HG02870 (cell line): Measurements from ENCODE around the gene C5AR2.
"Not testable (repeated sequence)": the region's sequence is repeated elsewhere in the genome, so short reads cannot be mapped to it uniquely, and the experiment has no call there.

ENCODE experiments used
- ATAC-seq: cut with Tn5 transposase; IDR thresholded peaks from one replicate; pipeline ENCODE4 v1.9.1; 2021; ENCODE audit warnings: mild to moderate bottlenecking, moderate library complexity; ENCODE audit not compliant: unreplicated experiment

Gene C5AR2

DNA sequence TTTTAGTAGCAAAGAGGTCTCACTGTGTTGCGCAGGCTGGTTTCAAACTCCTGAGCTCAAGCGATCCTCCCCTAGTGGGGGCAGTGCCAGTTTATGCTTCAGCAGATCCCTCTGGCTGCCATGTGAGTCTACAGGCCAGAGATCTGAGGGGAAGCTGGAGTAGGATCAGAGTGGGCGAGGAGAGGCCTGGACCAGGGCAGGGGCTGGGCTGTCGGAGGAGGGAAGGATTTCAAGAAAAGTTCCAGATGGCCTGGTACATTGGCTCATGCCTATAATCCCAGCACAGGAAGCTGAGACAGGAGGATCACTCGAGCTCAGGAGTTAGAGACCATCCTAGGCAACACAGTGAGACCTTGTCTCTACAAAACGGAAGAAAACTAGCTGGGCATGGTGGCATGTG, 27.0 kb downstream of the C5AR2 start:
- no peak for ATAC-seq

DNA sequence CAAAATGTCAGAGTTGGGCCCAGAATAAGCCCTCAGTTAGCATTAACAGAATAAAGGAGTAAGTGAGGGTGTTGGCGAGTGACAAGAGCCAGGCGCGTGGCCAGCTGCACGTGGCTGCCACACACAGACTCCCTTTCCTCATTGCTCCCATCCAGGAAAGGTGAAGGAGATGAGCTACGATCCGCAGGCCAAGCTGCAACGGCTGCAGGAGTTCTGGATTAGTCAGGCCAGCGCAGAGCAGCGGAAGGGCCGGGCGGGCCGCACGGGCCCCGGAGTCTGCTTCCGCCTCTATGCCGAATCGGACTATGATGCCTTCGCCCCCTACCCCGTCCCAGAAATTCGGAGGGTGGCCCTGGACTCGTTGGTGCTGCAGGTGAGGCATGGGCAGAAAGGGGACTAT, 30.3 kb downstream of the C5AR2 start:
- no peak for ATAC-seq

DNA sequence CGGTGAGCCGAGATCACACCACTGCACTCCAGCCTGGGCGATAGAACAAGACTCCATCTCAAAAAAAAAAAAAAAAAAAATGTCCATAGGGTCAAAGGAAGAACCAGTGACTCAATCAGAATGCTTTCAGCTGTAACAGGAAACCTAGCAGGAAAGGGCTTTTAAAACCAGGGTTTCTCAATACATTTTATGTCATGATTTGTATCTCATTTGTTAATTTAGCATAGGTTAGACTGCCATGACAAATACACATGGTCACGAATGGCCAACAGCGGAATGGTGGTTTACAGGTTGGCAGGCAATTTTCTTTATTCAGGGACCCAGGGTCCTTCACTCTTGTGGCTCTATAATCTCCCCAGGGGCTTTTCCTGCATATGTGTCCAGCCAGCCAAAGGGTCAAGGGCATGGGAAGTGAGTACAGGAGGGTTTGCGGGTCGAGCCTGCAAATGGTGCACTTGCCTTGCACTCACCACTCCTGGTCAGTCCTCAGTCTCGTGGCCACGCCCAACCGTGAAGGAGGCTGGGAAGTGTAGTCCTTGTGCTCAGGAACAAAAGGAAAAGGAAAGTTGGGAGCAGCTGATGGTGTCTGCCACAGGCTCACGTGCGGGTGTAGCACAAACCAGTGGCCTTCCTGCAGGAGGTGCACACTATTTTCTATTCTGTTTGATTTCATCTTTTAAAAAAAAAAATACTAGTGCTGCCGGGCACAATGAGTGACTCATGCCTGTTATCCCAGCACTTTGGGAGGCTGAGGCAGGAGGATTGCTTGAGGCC, 32.0 kb downstream of the C5AR2 start:
- ATAC-seq = no peak

DNA sequence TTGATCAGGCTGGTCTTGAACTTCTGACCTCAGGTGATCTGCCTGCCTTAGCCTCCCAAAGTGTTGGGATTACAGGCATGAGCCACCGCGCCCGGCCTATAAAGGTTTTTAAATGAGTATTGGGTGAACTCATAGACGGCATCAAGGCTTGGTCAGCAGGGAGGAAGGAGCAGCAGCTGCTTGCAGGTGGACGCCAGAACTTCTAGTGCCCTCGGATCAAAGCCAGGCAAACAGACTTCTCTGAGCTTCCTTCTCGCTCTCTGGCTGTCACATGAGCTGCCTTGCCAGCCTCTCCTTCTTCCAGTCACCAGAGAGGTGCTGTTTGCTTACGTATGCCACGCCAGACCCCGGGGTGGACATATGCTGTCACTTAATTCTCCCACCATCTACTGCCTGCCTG, 33.5 kb downstream of the C5AR2 start:
- not testable (repeated sequence) for ATAC-seq

DNA sequence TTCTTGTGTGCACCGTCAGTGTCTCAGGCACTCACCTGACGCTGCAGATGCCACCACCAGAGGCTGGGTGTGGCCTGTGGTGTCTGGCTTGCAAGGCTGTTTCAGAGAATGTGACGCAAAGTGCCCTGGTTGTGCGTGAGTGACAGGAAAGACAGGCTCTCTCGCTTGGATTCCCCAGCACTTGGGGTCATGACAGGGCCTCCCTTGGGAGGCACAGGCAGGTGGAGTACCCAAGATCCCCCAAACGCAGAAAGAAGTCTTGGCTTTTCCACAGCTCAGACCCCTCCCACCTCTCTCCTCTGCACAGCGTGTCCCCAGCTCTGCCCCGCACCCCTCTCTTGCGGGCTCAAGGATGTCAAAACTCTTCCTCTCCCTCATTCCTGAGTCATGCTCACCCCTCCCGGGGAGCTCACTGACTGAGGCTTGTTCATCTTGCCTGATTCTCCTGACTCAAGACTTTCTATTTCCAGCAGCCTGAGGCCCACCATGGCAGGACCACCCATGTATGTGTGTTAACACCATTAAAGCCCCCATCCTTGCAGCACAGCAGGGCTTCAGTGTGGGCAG, 38.2 kb downstream of the C5AR2 start:
- ATAC-seq = no peak

DNA sequence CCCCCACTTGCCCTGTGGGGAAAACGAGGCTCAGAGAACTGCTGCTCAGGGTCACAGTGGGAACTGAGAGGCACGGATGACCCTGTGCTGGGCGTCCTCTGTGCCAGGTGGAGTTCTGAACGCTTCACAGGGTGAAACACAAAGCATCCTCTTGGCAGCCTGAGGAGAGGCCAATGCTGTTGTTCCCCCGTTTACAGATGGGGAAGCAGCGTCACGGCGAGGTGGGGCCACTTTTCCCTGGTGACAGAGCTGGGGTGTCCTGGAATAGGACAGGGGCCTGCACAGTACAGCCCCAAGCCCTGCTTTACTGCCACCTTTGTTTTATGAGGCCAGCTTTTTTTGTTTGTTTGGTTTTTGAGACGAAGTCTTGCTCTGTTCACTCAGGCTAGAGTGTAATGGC, 39.3 kb downstream of the C5AR2 start:
- no peak for ATAC-seq

DNA sequence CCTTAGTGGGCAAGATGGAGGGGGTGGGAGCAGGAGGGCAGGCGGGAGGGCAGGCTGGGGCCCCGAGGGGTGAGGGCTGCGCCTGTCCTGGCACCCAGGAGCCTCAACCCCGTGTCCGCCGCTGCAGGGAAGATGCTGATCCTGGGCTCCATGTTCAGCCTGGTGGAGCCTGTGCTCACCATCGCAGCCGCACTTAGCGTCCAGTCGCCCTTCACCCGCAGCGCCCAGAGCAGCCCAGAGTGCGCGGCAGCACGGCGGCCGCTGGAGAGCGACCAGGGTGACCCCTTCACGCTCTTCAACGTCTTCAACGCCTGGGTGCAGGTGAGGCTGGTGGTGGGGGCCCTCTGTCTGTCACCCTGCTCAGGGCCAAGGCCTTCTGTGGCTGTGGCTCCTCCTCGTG, 40.6 kb downstream of the C5AR2 start:
- no peak for ATAC-seq

DNA sequence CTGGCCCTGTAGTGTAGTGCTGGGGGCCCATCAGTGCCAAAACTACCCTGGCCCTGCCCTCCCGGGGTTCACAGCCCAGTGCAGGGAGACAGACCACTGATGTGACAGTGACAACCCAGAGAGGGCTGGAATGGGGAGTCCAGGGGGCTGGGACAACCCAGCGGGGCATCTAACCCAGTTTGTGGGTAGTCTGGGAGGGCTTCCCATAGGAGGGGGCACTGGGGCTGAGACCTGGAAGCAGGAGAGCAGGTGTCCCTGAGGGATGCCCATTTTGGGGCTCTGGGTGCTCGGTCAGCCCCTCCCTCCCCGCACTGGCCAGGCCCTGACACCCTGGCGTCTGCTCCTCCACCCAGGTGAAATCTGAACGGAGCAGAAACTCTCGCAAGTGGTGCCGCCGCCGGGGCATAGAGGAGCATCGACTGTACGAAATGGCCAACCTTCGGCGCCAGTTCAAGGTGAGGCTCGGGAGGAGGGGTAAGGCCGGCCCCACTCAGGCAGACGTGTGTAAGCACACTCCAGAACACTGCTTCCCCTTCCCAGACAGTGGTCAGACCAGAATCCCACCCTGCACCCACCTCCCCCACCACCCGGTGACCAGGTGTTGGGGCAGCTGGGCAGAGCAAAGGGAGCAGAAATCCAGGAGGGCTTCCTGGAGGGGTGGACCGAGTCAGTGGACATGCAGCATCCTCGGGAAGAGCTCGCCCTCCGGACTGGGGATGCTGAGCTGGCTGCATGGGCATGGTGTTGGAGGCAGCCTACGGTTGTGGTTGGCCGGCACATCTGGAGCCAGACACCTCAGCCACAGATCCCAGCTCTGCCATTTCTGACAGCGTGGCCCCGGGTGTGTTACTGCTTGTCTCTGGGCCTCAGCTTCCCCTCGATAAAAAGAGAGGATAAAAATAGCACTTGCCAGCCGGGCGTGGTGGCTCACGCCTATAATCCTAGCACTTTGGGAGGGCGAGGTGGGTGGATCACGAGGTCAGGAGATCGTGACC, 41.6 kb downstream of the C5AR2 start:
- no peak for ATAC-seq

DNA sequence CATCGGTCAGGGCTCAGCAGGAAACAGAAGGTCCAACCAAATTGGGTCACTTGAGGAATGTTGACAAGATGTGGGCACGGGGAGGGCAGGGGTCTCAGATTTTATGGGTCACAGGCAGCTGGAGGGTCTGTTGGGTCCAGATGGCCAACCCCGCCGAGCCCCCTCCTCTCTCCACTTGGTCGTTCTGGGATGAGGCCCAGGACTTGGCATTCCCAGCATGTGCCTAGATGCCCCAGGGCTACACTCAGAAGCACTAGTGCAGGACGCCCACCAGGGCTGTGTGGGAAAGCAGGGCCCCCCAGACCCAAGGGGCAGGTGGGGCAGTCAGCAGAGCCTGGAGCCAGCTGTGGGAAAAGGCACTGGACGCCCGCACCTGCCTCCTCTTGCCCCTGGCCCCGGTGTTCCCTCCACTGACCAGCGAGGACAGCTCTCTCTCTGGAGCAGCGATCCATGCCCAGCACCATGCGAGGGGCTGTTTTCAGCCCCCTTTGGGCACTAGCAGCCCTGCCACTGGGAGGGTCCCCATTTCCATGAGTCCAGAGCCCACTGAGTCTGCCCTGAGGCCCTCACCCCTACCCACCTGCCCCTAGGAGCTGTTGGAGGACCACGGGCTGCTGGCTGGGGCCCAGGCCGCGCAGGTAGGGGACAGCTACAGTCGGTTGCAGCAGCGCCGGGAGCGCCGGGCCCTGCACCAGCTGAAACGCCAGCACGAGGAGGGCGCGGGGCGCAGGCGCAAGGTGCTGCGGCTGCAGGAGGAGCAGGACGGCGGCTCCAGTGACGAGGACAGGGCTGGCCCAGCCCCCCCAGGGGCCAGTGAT, 43.1 kb downstream of the C5AR2 start:
- ATAC-seq = no peak

DNA sequence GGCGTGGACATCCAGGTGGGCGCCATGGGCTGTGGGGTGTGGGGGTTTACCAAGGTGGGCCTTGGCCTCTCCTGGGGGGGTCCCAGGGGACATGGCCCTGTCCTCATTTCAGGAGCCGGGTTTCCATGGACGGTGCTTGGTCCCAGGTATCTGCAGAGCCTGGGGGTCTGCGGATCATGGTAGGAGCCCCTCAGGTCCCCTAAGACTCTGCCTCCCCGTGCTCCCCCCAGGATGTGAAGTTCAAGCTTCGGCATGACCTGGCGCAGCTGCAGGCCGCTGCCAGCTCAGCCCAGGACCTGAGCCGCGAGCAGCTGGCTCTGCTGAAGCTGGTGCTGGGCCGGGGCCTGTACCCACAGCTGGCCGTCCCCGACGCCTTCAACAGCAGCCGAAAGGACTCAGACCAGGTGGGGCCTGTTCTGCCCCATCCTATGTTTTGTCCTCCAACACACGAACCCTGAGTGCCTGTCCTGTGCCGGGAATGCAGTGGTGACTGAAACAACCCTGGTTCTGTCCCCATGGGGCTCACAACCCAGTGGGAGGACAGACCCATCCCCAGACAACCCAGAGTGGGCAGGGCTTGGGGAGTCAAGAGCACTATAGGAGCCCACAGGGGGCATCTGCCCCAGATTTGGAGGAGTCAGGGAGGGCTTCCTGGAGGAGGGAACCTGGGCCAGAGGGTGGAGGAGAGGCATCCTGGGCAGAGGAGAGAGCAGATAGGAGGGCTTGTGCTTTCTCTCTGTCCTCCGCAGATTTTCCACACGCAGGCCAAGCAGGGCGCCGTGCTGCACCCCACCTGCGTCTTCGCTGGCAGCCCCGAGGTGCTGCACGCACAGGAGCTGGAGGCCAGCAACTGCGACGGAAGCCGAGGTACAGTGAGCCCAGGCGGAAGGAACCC, 44.0 kb downstream of the C5AR2 start:
- no peak for ATAC-seq

DNA sequence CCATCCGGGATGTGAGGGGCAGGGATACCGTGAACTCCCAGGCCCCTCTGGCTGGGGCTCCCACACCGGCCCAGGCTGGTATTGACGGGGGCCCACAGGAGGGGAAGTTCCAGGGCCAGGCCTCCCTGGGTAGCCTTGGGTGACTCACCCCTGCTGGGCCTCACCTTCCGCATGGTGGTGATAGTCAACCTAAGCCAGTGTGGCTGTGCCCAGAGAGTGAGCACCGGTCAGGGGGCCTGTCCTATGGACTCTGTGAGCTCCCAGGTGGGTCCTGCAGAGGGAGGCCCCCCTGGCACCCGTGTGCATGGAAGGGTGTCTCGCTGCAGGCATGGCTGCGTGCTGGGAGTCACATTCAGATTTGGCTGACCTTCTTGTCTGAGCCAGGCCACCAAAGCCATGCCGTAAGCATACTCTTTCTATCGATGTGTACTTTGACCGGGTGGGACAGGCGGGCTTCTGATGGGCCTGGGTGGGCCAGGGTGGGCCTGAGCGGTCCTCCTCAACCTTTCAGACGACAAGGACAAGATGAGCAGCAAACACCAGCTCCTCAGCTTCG, 44.7 kb downstream of the C5AR2 start:
- ATAC-seq = no peak

DNA sequence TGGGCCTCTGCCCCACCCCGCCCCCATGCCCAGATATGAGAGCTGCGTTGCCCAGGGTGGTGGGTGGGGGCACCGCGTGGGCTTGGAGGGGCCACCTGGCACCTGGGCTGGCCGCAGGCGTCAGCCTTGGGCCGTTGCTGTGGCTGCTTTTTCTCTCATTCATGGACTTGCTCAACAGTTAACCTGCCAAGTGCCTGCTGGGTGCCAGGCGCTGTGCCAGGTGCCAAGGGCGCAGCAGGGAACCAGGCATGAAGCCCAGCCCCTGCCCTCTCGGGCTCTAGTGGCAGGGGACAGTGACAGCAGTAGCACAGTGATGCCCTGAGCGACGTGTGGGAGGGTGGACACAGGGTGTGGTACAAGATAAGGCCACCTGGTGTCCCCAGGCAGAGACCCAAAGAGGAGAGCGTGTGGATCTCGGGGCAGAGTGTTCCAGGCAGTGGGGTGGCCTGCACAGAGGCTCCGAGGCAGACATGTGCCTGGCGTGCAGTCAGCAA, 45.3 kb downstream of the C5AR2 start:
- no peak for ATAC-seq

DNA sequence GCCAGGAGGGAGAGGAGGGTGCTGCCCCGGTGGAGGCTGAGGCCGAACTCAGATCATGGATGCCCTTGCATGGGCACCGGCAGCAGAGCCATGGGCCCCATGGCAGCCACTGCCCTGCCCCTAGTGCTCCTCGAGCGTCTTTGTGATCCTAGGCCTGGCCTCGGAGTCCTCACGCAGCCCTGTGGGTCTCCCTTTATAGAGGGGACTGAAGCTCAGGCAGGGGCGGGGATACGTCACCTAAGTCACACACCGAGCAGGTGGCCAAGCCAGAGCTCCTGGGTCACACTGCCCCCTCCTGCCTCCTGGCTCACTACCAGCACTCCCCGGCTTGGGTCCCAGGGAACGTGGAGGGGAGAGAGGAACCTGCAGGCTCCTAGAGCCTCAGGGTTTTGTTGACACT, 45.8 kb downstream of the C5AR2 start:
- no peak for ATAC-seq

DNA sequence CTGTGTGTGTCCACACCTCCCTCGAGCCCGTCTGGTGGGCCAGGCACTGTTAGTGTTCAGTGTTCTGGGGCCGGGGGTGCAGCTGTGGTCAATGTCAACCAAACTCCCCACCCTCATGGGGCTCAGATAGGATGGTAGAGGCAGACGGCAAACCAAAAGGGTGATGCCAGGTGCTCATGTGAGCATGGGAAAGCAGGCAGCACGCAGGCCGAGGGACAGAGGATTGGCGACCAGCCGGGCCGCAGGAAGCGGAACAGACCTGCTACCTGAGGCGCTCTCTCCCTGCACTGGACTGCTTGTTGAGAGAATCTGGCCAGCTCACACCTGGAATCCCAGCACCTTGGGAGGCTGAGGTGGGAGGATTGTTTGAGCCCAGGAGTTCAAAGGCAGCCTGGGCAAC, 46.3 kb downstream of the C5AR2 start:
- no peak for ATAC-seq

DNA sequence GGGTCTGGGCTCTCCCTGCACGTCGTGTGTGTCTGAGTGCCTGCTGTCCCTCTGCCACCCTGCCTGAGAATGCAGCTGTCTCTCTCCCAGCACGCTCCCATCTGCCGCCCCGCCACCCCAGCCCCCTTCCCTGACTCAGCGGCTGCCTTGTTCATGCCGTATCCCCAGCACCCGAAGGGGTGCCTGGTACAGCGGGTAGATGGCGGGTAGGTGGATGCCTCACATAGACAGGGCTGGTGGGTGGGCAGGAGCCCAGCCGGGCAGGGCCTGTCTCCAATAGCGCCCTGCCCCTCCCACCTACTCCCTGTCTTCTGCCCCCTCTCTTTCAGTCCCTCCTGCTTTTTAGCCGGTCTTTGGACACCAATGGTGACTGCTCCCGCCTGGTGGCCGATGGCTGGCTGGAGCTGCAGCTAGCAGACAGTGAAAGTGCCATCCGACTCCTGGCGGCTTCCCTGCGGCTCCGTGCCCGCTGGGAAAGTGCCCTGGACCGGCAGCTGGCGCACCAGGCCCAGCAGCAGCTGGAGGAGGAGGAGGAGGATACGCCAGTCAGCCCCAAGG, 47.5 kb downstream of the C5AR2 start:
- ATAC-seq = no peak

DNA sequence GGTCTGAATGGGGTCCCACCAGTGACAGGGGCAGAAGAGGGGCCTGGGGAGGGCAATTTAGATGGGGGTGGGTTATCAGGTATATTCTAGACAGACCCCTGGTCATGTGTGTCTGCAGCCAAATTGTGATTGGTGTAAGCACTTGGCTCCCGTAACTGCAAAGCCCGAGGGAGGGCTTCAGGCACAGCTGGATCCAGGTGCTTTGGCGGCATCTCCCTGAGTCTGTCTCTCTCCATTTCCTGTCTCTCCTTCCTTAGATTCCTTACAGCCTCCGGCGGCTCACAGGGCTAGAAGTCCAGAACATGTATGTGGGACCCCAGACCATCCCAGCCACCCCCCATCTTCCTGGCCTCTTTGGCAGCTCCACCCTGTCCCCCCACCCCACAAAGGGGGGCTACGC, 48.6 kb downstream of the C5AR2 start:
- ATAC-seq = no peak

DNA sequence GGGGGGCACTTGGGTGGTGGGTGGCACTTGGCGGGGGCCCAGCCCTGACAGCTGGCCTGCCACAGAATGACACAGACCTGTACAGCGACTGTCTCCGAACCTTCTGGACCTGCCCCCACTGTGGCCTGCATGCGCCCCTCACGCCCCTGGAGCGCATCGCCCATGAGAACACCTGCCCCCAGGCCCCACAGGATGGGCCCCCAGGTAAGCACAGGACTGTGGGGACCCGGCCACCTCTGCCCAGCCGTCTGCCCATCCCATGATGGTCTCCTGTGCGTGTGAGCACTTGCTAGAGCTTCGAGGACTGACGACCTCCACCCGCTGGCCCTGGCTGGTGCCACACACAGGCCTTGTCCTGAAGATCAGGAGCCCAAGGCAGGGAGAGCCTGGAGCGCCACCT, 49.1 kb downstream of the C5AR2 start:
- no peak for ATAC-seq

DNA sequence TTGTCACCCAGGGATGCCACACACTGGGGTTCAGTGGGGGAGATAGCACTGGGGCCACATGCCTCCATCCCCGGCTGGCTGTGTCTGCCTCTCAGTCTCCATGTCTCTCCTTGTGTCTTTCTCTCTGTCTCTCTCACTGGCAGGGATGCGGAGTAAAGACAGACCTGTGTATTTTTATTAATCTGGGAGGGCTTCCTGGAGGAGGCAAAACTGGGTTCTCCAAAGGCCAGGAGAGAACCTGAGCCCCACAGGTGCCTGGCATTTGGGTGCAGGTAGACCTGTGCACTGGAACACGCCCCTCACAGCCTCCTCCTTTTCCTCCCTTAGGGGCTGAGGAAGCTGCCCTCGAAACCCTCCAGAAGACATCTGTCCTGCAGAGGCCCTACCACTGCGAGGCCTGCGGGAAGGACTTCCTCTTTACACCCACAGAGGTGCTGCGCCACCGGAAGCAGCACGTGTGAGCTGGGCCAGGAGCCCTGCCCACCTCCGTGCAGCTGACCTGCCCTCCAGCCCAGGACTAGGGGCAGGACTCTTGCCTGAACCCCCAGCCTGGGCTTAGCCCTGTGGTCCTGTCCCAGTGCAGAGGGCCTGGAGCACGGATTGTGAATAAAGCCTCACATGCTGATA, 49.8 kb downstream of the C5AR2 start:
- no peak for ATAC-seq

DNA sequence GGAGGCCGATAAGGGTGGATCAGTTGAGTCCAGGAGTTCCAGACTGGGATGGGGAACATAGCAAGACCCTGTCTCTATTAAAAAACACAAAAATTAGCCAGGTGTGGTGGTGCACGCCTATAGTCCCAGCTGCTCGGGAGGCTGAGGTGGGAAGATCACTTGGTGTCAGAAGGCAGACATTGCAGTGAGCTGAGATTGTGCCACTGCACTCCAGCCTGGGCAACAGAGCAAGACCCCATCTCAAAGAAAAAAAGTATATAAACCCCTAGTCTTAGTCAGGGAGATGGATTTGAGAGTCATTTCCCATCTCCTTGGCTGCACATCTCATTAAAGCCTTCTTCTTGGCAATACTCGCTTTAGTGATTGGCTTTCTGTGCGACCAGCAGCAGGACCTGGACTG, 51.9 kb downstream of the C5AR2 start:
- not testable (repeated sequence) for ATAC-seq
